A549 treated with AZD9567 at 1 μM for 4 hours (cell line): ENCODE data around the gene NR4A1. TPM values are rescaled to one million over a fixed set of nuclear protein-coding genes. Genes with fewer than 3 reads are reported as not detected.

Experiments
- total RNA-seq: library from RNA; stranded (reverse); fragments of 200-300 nt; extraction: Qiagen RNA extraction; gene quantifications from 5 replicates; pipeline ENCODE4 v1.2.3, GENCODE V29; 2022; ENCODE audit not compliant: insufficient read depth

NR4A1 gene
- total RNA-seq: 31.2 to 49.8 TPM (median 40.5 TPM) in 5 replicates

GRCh38 chr12:52050758-52051541 is at the start of gene NR4A1:
NR4A1 (plus strand) TSS chr12:52051442; CDS start chr12:52054329, 2,887 bp downstream.

GRCh38 chr12:52006726-52007157 is 44.5 kb upstream of the NR4A1 start, which contains the start of gene TAMALIN:
TAMALIN (plus strand) TSS chr12:52006946; CDS start chr12:52007020, 74 bp downstream.

GRCh38 chr12:52069327-52070184 is 18.3 kb downstream of the NR4A1 start, which contains the start of gene ATG101:
ATG101 (plus strand) TSS chr12:52069978; CDS start chr12:52073651, 3,673 bp downstream.

DNA sequence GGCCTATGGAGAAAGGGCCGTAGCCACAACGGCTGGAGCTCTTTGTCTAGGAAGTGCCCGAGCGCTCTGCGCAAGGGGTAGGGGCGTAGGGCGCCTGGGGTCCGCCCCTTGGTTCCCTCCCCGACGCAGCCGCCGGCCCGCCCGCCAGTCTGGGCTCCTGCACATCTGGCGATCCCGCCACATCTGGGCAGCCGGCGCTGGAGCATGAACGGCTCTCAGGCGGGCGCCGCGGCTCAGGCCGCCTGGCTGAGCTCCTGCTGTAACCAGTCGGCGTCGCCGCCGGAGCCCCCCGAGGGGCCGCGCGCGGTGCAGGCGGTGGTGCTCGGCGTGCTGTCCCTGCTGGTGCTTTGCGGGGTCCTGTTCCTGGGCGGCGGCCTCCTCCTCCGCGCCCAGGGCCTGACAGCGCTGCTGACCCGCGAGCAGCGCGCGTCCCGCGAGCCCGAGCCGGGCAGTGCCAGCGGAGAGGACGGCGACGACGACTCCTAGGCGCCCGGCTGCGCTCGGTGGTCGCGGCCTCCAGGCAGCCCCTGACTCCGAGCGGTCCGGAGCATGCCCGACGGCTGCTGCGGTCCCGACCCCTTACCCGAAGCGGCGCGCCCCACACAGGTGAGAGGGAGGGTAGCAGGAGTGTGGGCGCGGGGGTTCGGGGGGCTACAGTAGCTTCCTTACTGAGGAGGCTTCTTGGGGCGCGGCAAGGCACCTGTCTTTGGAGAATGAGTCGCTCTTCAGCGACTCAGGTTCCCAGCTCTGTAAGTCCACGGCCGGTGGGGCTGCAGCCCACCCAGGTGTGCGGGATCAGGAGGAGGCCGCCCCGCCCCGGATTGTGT is 28.5 kb downstream of the NR4A1 start, which contains the start of gene SMIM41:
SMIM41 (plus strand) TSS at position 129 of the 827 bp plus-strand sequence; CDS start at position 205, 76 bp downstream.

Other genes with a start within 250 kb of the NR4A1 start
- gene FIGNL2, start 202.7 kb upstream of the NR4A1 start, total RNA-seq: 0.30 to 0.34 TPM (median 0.30 TPM) in 4 of 5 replicates, not detected in the other
- 0.03 to 0.11 TPM in 2 of 5 replicates, not detected in the others for gene ANKRD33, start 163.3 kb upstream of the NR4A1 start, total RNA-seq
- gene ACVRL1, start 143.9 kb upstream of the NR4A1 start, total RNA-seq: 0.03 to 0.19 TPM (median 0.16 TPM) in 4 of 5 replicates, not detected in the other
- gene ACVR1B, start 99.7 kb upstream of the NR4A1 start, total RNA-seq: 12.8 to 17.5 TPM (median 16.7 TPM) in 5 replicates
- gene TAMALIN, start 44.5 kb upstream of the NR4A1 start, total RNA-seq: 0.73 to 0.94 TPM (median 0.79 TPM) in 4 of 5 replicates, not detected in the other
- gene ATG101, start 18.5 kb downstream of the NR4A1 start, total RNA-seq: 78.3 to 108 TPM (median 101 TPM) in 5 replicates
- not detected in 5 replicates for gene SMIM41, start 28.3 kb downstream of the NR4A1 start, total RNA-seq
- gene KRT80, start 140.6 kb downstream of the NR4A1 start, total RNA-seq: 31.1 to 42.6 TPM (median 33.5 TPM) in 5 replicates
- 4,095 to 6,117 TPM (median 5,628 TPM) in 5 replicates for gene KRT7, start 181.8 kb downstream of the NR4A1 start, total RNA-seq
- 29.8 to 51.0 TPM (median 47.4 TPM) in 5 replicates for gene KRT86, start 223.2 kb downstream of the NR4A1 start, total RNA-seq
- 3,123 to 4,150 TPM (median 3,993 TPM) in 5 replicates for gene KRT81, start 240.1 kb downstream of the NR4A1 start, total RNA-seq